PC-9 (cell line): ENCODE results near the gene TANGO2.

Source experiments
- CTCF ChIP-seq: fragments of 200-600 bp; sonication (generic); conservative IDR thresholded peaks from 2 replicates; pipeline ENCODE4 v1.6.1; 2017; ENCODE audit warnings: mixed run types, antibody characterized with exemption, mild to moderate bottlenecking, moderate library complexity
- EZH2 ChIP-seq: fragments of 200-600 bp; sonication (generic); IDR thresholded peaks from 2 replicates; pipeline ENCODE4 v1.8.0; 2017; ENCODE audit warnings: antibody characterized with exemption, low read depth

GRCh38 chr22:20043997-20044342 is 23.1 kb downstream of the TANGO2 start:
- TF ChIP-seq CTCF = no peak
- TF ChIP-seq EZH2 = no peak
